ENCODE data around the gene DKC1. TPM values are rescaled to one million over a fixed set of nuclear protein-coding genes. Genes with fewer than 3 reads are reported as not detected.

The DKC1 gene
- total and polyA plus RNA-seq, 2 of the 13 experiments (the other 11 are each of a cell fraction or from before 2014, with no cell fraction given) = 61.6 to 102 TPM

DNA sequence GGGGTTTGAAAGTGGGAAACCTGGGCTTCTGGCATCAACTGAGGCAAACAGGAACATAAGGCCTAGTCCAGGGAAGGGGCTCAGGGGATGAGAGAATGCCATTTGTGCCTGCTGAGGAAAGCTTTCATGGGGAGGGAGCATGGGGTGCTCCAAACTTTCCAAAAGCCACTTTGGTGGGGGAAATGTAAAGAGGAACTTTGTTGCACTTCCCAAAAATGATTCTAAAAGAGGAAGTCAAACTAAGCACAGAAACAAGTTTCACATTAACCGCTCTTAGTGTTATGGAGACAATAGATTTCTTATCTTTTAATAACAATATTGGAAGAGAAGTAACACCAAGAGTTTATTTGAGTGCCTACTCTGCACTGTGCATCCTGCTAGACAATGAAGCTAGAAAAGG lies 44.0 kb upstream of the DKC1 start:
- in situ Hi-C loops (cut with HindIII; ENCODE audit: extremely low pct_ligation_motif_present, low pct_unique_long_range_greater_than_20kb) = no loop called here

More for the DNA sequence above, 44.0 kb upstream of the DKC1 start:
- BruUV-seq (replicated peaks) = no TSS peak
- Histone ChIP-seq H2AFZ (ENCODE audit: low read length) (no peak overlapping the region), H3K27me3 (ENCODE audit: control insufficient read depth in 1 of 2, insufficient read depth in 2 of 2, low read length in 2 of 2) (no peaks in the 10 kb centered on the region), H3K9ac (ENCODE audit: insufficient read depth, low read depth, low read length) (no peak overlapping the region), H4K20me1 (ENCODE audit: insufficient read depth, low read length) (no peaks in the 10 kb centered on the region), H3K4me1 (ENCODE audit: insufficient read depth, low read length) (no peaks in the 10 kb centered on the region), H3K9me3 (ENCODE audit: low read length) (no peaks in the 10 kb centered on the region), H3K79me2 (ENCODE audit: insufficient read depth, low read length) (no peaks in the 10 kb centered on the region), H3K27ac (ENCODE audit: extremely low read length, insufficient read depth, low read length) (no peak overlapping the region), H3K4me2 (ENCODE audit: low read depth, low read length) (no peak overlapping the region), H3K4me3 (replicated peaks in 1 of 3; ENCODE audit: insufficient read depth in 1 of 3, low read depth in 2 of 3, low read length in 3 of 3) (no peak overlapping the region), H3K36me3 (replicated peaks in 1 of 2; ENCODE audit: control insufficient read depth in 1 of 2, insufficient read depth in 2 of 2, low read length in 2 of 2) (no peaks in the 10 kb centered on the region)
- ATAC-seq (no peak), FAIRE-seq (no peak), DNase-seq (ENCODE audit: low spot score) (no peak)
- POLR2A ChIA-PET = no interaction called here
- TF ChIP-seq HOXA9 (CRISPR knock-in tag; IDR thresholded peaks at IDR 0.05; ENCODE audit: borderline replicate concordance) (no peak), SIN3B (IDR thresholded peaks at IDR 0.05; ENCODE audit: low read length) (no peak), PHF21A (CRISPR knock-in tag; IDR thresholded peaks at IDR 0.05) (no peak), HNRNPL (IDR thresholded peaks at IDR 0.05; ENCODE audit: low read depth, low read length) (no peak), ATF1 (CRISPR knock-in tag; IDR thresholded peaks at IDR 0.05) (no peak), ZNF589 (CRISPR knock-in tag; conservative IDR thresholded peaks at IDR 0.05) (no peak), KLF15 (CRISPR knock-in tag; IDR thresholded peaks at IDR 0.05; ENCODE audit: borderline replicate concordance) (no peak), MAF1 (CRISPR knock-in tag; IDR thresholded peaks at IDR 0.05; ENCODE audit: borderline replicate concordance) (no peak), DR1 (CRISPR knock-in tag; IDR thresholded peaks at IDR 0.05) (no peak)
- TF ChIP-seq, protein P1, sequence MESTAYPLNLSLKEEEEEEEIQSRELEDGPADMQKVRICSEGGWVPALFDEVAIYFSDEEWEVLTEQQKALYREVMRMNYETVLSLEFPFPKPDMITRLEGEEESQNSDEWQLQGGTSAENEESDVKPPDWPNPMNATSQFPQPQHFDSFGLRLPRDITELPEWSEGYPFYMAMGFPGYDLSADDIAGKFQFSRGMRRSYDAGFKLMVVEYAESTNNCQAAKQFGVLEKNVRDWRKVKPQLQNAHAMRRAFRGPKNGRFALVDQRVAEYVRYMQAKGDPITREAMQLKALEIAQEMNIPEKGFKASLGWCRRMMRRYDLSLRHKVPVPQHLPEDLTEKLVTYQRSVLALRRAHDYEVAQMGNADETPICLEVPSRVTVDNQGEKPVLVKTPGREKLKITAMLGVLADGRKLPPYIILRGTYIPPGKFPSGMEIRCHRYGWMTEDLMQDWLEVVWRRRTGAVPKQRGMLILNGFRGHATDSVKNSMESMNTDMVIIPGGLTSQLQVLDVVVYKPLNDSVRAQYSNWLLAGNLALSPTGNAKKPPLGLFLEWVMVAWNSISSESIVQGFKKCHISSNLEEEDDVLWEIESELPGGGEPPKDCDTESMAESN (CRISPR knock-in tag; conservative IDR thresholded peaks at IDR 0.05) = no peak
- TF ChIP-seq, protein P2, sequence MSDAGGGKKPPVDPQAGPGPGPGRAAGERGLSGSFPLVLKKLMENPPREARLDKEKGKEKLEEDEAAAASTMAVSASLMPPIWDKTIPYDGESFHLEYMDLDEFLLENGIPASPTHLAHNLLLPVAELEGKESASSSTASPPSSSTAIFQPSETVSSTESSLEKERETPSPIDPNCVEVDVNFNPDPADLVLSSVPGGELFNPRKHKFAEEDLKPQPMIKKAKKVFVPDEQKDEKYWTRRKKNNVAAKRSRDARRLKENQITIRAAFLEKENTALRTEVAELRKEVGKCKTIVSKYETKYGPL (CRISPR knock-in tag; IDR thresholded peaks at IDR 0.05) = no peak
- TF ChIP-seq, protein P3, sequence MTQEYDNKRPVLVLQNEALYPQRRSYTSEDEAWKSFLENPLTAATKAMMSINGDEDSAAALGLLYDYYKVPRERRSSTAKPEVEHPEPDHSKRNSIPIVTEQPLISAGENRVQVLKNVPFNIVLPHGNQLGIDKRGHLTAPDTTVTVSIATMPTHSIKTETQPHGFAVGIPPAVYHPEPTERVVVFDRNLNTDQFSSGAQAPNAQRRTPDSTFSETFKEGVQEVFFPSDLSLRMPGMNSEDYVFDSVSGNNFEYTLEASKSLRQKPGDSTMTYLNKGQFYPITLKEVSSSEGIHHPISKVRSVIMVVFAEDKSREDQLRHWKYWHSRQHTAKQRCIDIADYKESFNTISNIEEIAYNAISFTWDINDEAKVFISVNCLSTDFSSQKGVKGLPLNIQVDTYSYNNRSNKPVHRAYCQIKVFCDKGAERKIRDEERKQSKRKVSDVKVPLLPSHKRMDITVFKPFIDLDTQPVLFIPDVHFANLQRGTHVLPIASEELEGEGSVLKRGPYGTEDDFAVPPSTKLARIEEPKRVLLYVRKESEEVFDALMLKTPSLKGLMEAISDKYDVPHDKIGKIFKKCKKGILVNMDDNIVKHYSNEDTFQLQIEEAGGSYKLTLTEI (CRISPR knock-in tag; conservative IDR thresholded peaks at IDR 0.05) = no peak
- TF ChIP-seq, protein P4, sequence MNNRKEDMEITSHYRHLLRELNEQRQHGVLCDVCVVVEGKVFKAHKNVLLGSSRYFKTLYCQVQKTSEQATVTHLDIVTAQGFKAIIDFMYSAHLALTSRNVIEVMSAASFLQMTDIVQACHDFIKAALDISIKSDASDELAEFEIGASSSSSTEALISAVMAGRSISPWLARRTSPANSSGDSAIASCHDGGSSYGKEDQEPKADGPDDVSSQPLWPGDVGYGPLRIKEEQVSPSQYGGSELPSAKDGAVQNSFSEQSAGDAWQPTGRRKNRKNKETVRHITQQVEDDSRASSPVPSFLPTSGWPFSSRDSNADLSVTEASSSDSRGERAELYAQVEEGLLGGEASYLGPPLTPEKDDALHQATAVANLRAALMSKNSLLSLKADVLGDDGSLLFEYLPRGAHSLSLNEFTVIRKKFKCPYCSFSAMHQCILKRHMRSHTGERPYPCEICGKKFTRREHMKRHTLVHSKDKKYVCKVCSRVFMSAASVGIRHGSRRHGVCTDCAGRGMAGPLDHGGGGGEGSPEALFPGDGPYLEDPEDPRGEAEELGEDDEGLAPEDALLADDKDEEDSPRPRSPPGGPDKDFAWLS (CRISPR knock-in tag; IDR thresholded peaks at IDR 0.05; ENCODE audit: borderline replicate concordance) = no peak
- TF ChIP-seq, protein P5, sequence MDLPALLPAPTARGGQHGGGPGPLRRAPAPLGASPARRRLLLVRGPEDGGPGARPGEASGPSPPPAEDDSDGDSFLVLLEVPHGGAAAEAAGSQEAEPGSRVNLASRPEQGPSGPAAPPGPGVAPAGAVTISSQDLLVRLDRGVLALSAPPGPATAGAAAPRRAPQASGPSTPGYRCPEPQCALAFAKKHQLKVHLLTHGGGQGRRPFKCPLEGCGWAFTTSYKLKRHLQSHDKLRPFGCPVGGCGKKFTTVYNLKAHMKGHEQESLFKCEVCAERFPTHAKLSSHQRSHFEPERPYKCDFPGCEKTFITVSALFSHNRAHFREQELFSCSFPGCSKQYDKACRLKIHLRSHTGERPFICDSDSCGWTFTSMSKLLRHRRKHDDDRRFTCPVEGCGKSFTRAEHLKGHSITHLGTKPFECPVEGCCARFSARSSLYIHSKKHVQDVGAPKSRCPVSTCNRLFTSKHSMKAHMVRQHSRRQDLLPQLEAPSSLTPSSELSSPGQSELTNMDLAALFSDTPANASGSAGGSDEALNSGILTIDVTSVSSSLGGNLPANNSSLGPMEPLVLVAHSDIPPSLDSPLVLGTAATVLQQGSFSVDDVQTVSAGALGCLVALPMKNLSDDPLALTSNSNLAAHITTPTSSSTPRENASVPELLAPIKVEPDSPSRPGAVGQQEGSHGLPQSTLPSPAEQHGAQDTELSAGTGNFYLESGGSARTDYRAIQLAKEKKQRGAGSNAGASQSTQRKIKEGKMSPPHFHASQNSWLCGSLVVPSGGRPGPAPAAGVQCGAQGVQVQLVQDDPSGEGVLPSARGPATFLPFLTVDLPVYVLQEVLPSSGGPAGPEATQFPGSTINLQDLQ (CRISPR knock-in tag; IDR thresholded peaks at IDR 0.05) = no peak
- intact Hi-C loops (cut with micrococcal nuclease; ENCODE audit: unreplicated experiment) = no loop called here
- CTCF ChIA-PET (ENCODE audit: low intra/inter-chr PET ratio, low total read pairs) = no interaction called here
- 25% methylated on average over 1 of the region's 1 CpG for WGBS (ENCODE audit: low lambda C conversion rate)

Measured in HepG2 (cell line).